ENCODE data around the gene RACK1. TPM values are rescaled to one million over a fixed set of nuclear protein-coding genes. Genes with fewer than 3 reads are reported as not detected.

The RACK1 gene
- total and polyA plus RNA-seq, 10 donors = 1,202 to 3,598 (median 2,333) TPM

- Histone ChIP-seq H3K27me3 (replicated peaks in 1 of 7) (peaks cover 0 to 40% (median 11%) of the 10 kb centered on the region in 7 donors), H3K9me3 (peaks cover 0 to 10% (median 0%) of the 10 kb centered on the region in 8 donors), H3K36me3 (no peaks in the 10 kb centered on the region), H3K4me3 (peak overlapping the region in 4 of 8 donors; percentile 65 to 89 (median 73)), H3K4me1 (peaks cover 17 to 53% (median 48%) of the 10 kb centered on the region in 6 donors), H3K27ac (peak overlapping the region in 7 of 8 donors; percentile 66 to 86 (median 83))
- 39 to 48% (median 44%) methylated on average over 3 of the region's 3 CpGs for WGBS, 5 donors
- TF ChIP-seq POLR2A (IDR thresholded peaks at IDR 0.05) = no peak
- intact Hi-C loops (cut with DNase I; ENCODE audit: low total_unique reads) = no loop called here
- no peak for DNase-seq
Measured at GRCh38 chr5:181207960-181208253, 35.8 kb downstream of the RACK1 start.

GRCh38 chr5:181207214-181207959 is 36.3 kb downstream of the RACK1 start:
- H3K4me3 ChIP-seq = peak overlapping the region; percentile 25 to 89 (median 68)
- DNase-seq = peak; percentile 85
- H3K27me3 ChIP-seq (replicated peaks in 1 of 7) = peaks cover 0 to 40% (median 11%) of the 10 kb centered on the region in 7 donors
- H3K36me3 ChIP-seq = no peaks in the 10 kb centered on the region
- peak overlapping the region; percentile 66 to 86 (median 82) for H3K27ac ChIP-seq
- H3K9me3 ChIP-seq = peaks cover 0 to 10% (median 0%) of the 10 kb centered on the region in 8 donors
- intact Hi-C loops (cut with DNase I; ENCODE audit: low total_unique reads) = no loop called here
- TF ChIP-seq POLR2AphosphoS5 (IDR thresholded peaks at IDR 0.05) = peak in 2 of 3 donors; percentile 45 to 56
- no peak for TF ChIP-seq POLR2A (IDR thresholded peaks at IDR 0.05)
- H3K4me1 ChIP-seq = peaks cover 17 to 56% (median 48%) of the 10 kb centered on the region in 6 donors
- 0 to 1% (median 0%) methylated on average over 36 of the region's 36 CpGs for WGBS, 5 donors

- no peak for DNase-seq
- intact Hi-C loops (cut with DNase I; ENCODE audit: low total_unique reads) = no loop called here
- no peak for TF ChIP-seq POLR2AphosphoS5 (IDR thresholded peaks at IDR 0.05)
- no peak for TF ChIP-seq CTCF (IDR thresholded peaks at IDR 0.05 in 8 of 11, conservative IDR thresholded peaks at IDR 0.05 in 3 of 11)
- TF ChIP-seq POLR2A (IDR thresholded peaks at IDR 0.05) = no peak
- Histone ChIP-seq H3K4me1 (peaks cover 17 to 56% (median 48%) of the 10 kb centered on the region in 6 donors), H3K27me3 (replicated peaks in 1 of 7) (peaks cover 0 to 40% (median 11%) of the 10 kb centered on the region in 7 donors), H3K4me3 (peak overlapping the region; percentile 5 to 89 (median 68)), H3K36me3 (no peaks in the 10 kb centered on the region), H3K9me3 (peaks cover 0 to 10% (median 0%) of the 10 kb centered on the region in 8 donors), H3K27ac (peak overlapping the region in 6 of 8 donors; percentile 81 to 86 (median 83))
- WGBS, 5 donors = 7 to 11% (median 8%) methylated on average over 37 of the region's 37 CpGs
Measured at GRCh38 chr5:181205761-181206649, 37.7 kb downstream of the RACK1 start.

GRCh38 chr5:181204826-181205760 is 38.6 kb downstream of the RACK1 start, which contains the start of gene TRIM7:
TRIM7 (minus strand) TSS chr5:181205196; CDS start chr5:181205110, 86 bp downstream.
- Histone ChIP-seq H3K27me3 (replicated peaks in 1 of 7) (peaks cover 0 to 40% (median 11%) of the 10 kb centered on the region in 7 donors), H3K4me3 (peak within 1 kb of the TSS; percentile 58 to 89 (median 68)), H3K27ac (peak within 1 kb of the TSS in 5 of 8 donors; percentile 33 to 83 (median 71)), H3K9me3 (peaks cover 0 to 10% (median 0%) of the 10 kb centered on the region in 8 donors), H3K36me3 (no peaks in the 10 kb centered on the region), H3K4me1 (peaks cover 17 to 56% (median 48%) of the 10 kb centered on the region in 6 donors)
- intact Hi-C loops (cut with DNase I; ENCODE audit: low total_unique reads) = no loop called here
- DNase-seq = peak; percentile 86
- WGBS, 5 donors = 2% methylated on average over 25 to 94 of the region's 94 CpGs
- TF ChIP-seq POLR2A (IDR thresholded peaks at IDR 0.05) (no peak), POLR2AphosphoS5 (IDR thresholded peaks at IDR 0.05) (peak in 2 of 3 donors; percentile 33 to 39)

All from spleen (tissue), 11 donors.